Myocyte (in vitro differentiated cells): ENCODE measurements around the gene ETV3. TPM values are rescaled to one million over a fixed set of nuclear protein-coding genes. Genes with fewer than 3 reads are reported as not detected.

Source experiments
- DNase-seq: peaks from one replicate; pipeline ENCODE4 v3.0.0-alpha.2; 2012; ENCODE audit warnings: low read depth
- total RNA-seq: library from RNA; depleted of rRNA; stranded (reverse); fragments of >200 nt; gene quantifications from 2 replicates; pipeline ENCODE4 v1.2.3, GENCODE V29; 2014

Gene ETV3
- total RNA-seq, 1 donor from 2014 or later, result 11.7 TPM

- DNase-seq, result no peak
Measured at GRCh38 chr1:157095091-157095490, 43.1 kb downstream of the ETV3 start.

- no peak for DNase-seq
Measured at GRCh38 chr1:157092831-157093230, 45.4 kb downstream of the ETV3 start.

GRCh38 chr1:157091668-157092273, 46.4 kb downstream of the ETV3 start:
- DNase-seq, result no peak

- no peak for DNase-seq
Measured at GRCh38 chr1:157091186-157091585, 47.0 kb downstream of the ETV3 start.

GRCh38 chr1:157090771-157091170, 47.4 kb downstream of the ETV3 start:
- no peak for DNase-seq

- peak; percentile 87 for DNase-seq
Measured at GRCh38 chr1:157090196-157090647, 48.0 kb downstream of the ETV3 start.

GRCh38 chr1:157089789-157090188, 48.4 kb downstream of the ETV3 start:
- no peak for DNase-seq

- no peak for DNase-seq
Measured at GRCh38 chr1:157088607-157089006, 49.6 kb downstream of the ETV3 start.

- no peak for DNase-seq
Measured at GRCh38 chr1:157087030-157087429, 51.2 kb downstream of the ETV3 start.

- no peak for DNase-seq
Measured at GRCh38 chr1:157086299-157086698, 51.9 kb downstream of the ETV3 start.

- DNase-seq, result no peak
Measured at GRCh38 chr1:157085421-157085820, 52.8 kb downstream of the ETV3 start.

- DNase-seq, result peak; percentile 47
Measured at GRCh38 chr1:157084720-157085119, 53.5 kb downstream of the ETV3 start.

- no peak for DNase-seq
Measured at GRCh38 chr1:157081707-157082106, 56.5 kb downstream of the ETV3 start.

GRCh38 chr1:157080714-157081113, 57.5 kb downstream of the ETV3 start:
- no peak for DNase-seq

GRCh38 chr1:157077394-157077793, 60.8 kb downstream of the ETV3 start:
- DNase-seq, result no peak

GRCh38 chr1:157073944-157074685, 64.1 kb downstream of the ETV3 start:
- DNase-seq, result peak; percentile 87

Other genes with a start within 250 kb of the ETV3 start
- gene PEAR1, start 244.7 kb downstream of the ETV3 start, total RNA-seq, result 0.05 TPM in 1 of 2 replicates, not detected in the other
- gene LRRC71, start 217.8 kb downstream of the ETV3 start, total RNA-seq, result not detected in 2 replicates
- gene ARHGEF11, start 92.7 kb downstream of the ETV3 start, total RNA-seq, result 19.3 and 22.0 TPM in 2 replicates
- gene ETV3L, start 38.6 kb downstream of the ETV3 start, total RNA-seq, result not detected in 2 replicates